Keratinocyte (primary cell): ENCODE measurements around the gene CA9. TPM values are rescaled to one million over a fixed set of nuclear protein-coding genes. Genes with fewer than 3 reads are reported as not detected.
A peak's percentile ranks its signal among the peaks of the same experiment; 100 is the strongest.

Source experiments
- DNase-seq: peaks from one replicate; pipeline ENCODE4 v3.0.0-alpha.2; 2011; ENCODE audit warnings: low read depth, missing footprints, low spot score
- FAIRE-seq: peaks from 2 replicates; lab custom pipeline; 2011; peaks lifted over from hg19 to GRCh38; lab: Jason Lieb, UNC
- H2AFZ ChIP-seq: 2 replicates; pipeline ENCODE4 v1.6.0; 2012; ENCODE audit warnings: low read length, control low read depth, inconsistent platforms; ENCODE audit not compliant: control insufficient read depth
- H3K27ac ChIP-seq: 2 replicates; pipeline ENCODE4 v1.5.1; 2011; ENCODE audit warnings: low read length; ENCODE audit not compliant: control insufficient read depth, insufficient read depth
- H3K27me3 ChIP-seq: 3 replicates; pipeline ENCODE4 v1.6.0; 2011; ENCODE audit warnings: low read length; ENCODE audit not compliant: control insufficient read depth, insufficient read depth; ENCODE audit errors: extremely low read depth
- H3K36me3 ChIP-seq, 2 experiments: 2 replicates in 1 of 2; 3 replicates in 1 of 2; pipeline ENCODE4 v1.5.1; 2011; ENCODE audit warnings: low read length in 2 of 2, mild to moderate bottlenecking in 1 of 2; ENCODE audit not compliant: control insufficient read depth in 2 of 2, insufficient read depth in 2 of 2; ENCODE audit errors: extremely low read depth in 1 of 2
- H3K4me1 ChIP-seq: 3 replicates; pipeline ENCODE4 v1.5.1; 2011; ENCODE audit warnings: low read length; ENCODE audit not compliant: control insufficient read depth, insufficient read depth; ENCODE audit errors: extremely low read depth
- H3K4me2 ChIP-seq: 3 replicates; pipeline ENCODE4 v1.6.0; 2011; ENCODE audit warnings: low read depth, low read length; ENCODE audit not compliant: control insufficient read depth, insufficient read depth; ENCODE audit errors: extremely low read depth
- H3K4me3 ChIP-seq, 3 experiments: fragments of 200-600 bp in 1 of 3; sonication (generic) in 1 of 3; 2 replicates in 2 of 3; 3 replicates in 1 of 3; pipeline ENCODE4 v1.5.1; 2011 to 2016; ENCODE audit warnings: low read length in 3 of 3, mild to moderate bottlenecking in 3 of 3, control low read depth in 2 of 3, inconsistent platforms in 1 of 3, low read depth in 1 of 3, mixed read lengths in 1 of 3, mixed run types in 1 of 3, moderate library complexity in 1 of 3; ENCODE audit not compliant: control insufficient read depth in 2 of 3, insufficient read depth in 2 of 3; ENCODE audit errors: extremely low read depth in 1 of 3
- H3K79me2 ChIP-seq: 2 replicates; pipeline ENCODE4 v1.6.0; 2012; ENCODE audit warnings: low read length; ENCODE audit not compliant: control insufficient read depth, insufficient read depth
- H3K9ac ChIP-seq: 3 replicates; pipeline ENCODE4 v1.6.0; 2011; ENCODE audit warnings: low read length; ENCODE audit not compliant: control insufficient read depth, insufficient read depth; ENCODE audit errors: extremely low read depth
- H3K9me1 ChIP-seq: 3 replicates; pipeline ENCODE4 v1.6.0; 2011; ENCODE audit warnings: low read length; ENCODE audit not compliant: control insufficient read depth, insufficient read depth; ENCODE audit errors: extremely low read depth
- H3K9me3 ChIP-seq: 2 replicates; pipeline ENCODE4 v1.5.1; 2012; ENCODE audit warnings: low read depth, low read length; ENCODE audit not compliant: control insufficient read depth
- H4K20me1 ChIP-seq: 3 replicates; pipeline ENCODE4 v1.6.0; 2011; ENCODE audit warnings: low read length; ENCODE audit not compliant: control insufficient read depth, insufficient read depth; ENCODE audit errors: extremely low read depth
- EZH2 ChIP-seq: IDR thresholded peaks from one replicate; pipeline ENCODE4 v1.6.1; 2012; ENCODE audit warnings: inconsistent platforms, mild to moderate bottlenecking, low read length, moderate library complexity
- dilution Hi-C: fragments of 300-500 bp; cut with MboI; formaldehyde crosslinking; loops from one replicate; pipeline ENCODE4 v1.7.0; 2020; ENCODE audit warnings: low sequenced_read_pairs; ENCODE audit not compliant: extremely low pct_ligation_motif_present
- polyA plus RNA-seq, 5 experiments: library from polyadenylated mRNA; depleted of rRNA in 3 of 5; stranded (reverse) in 3 of 5; stranded (forward) in 1 of 5; unstranded in 1 of 5; fragments of >200 nt; gene quantifications; 1 replicate in 1 of 5; 2 replicates in 3 of 5; 3 replicates in 1 of 5; pipeline versions ENCODE4 v1.2.1 to v1.2.3, GENCODE V29; 2011 to 2012; ENCODE audit warnings: missing spikeins in 2 of 5, low read depth in 1 of 5, low replicate concordance in 1 of 5
- TF ChIP-seq, protein P1 (sequence below), 3 experiments: IDR thresholded peaks in 1 of 3; conservative IDR thresholded peaks in 1 of 3; optimal IDR thresholded peaks in 1 of 3; 2 replicates in 2 of 3; 3 replicates in 1 of 3; pipeline versions ENCODE3 to v1.5.1; 2011; ENCODE audit warnings: low read length in 3 of 3, mild to moderate bottlenecking in 3 of 3, moderate library complexity in 2 of 3, control low read depth in 1 of 3, inconsistent platforms in 1 of 3; ENCODE audit not compliant: insufficient read depth in 2 of 3; ENCODE audit errors: extremely low read depth in 1 of 3

CA9 gene
- polyA plus RNA-seq, 1 donor (not counting 4 experiments of a cell fraction or from before 2014, with no cell fraction given): 7.2 TPM

- no peaks in the 10 kb centered on the region for H3K27me3 ChIP-seq
- H3K79me2 ChIP-seq: no peaks in the 10 kb centered on the region
- TF ChIP-seq, protein P1, sequence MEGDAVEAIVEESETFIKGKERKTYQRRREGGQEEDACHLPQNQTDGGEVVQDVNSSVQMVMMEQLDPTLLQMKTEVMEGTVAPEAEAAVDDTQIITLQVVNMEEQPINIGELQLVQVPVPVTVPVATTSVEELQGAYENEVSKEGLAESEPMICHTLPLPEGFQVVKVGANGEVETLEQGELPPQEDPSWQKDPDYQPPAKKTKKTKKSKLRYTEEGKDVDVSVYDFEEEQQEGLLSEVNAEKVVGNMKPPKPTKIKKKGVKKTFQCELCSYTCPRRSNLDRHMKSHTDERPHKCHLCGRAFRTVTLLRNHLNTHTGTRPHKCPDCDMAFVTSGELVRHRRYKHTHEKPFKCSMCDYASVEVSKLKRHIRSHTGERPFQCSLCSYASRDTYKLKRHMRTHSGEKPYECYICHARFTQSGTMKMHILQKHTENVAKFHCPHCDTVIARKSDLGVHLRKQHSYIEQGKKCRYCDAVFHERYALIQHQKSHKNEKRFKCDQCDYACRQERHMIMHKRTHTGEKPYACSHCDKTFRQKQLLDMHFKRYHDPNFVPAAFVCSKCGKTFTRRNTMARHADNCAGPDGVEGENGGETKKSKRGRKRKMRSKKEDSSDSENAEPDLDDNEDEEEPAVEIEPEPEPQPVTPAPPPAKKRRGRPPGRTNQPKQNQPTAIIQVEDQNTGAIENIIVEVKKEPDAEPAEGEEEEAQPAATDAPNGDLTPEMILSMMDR (optimal IDR thresholded peaks at IDR 0.05 in 1 of 3, IDR thresholded peaks at IDR 0.05 in 1 of 3, conservative IDR thresholded peaks at IDR 0.05 in 1 of 3; ENCODE audit: extremely low read depth in 1 of 3, insufficient read depth in 2 of 3, low read length in 3 of 3): no peak
- no peak for TF ChIP-seq EZH2
- no peaks in the 10 kb centered on the region for H3K9me3 ChIP-seq
- dilution Hi-C loops: no loop called here
- no peak overlapping the region for H2AFZ ChIP-seq
- FAIRE-seq (peak; percentile 95), DNase-seq (no peak)
- H3K9ac ChIP-seq: peak overlapping the region; percentile 49
- no peaks in the 10 kb centered on the region for H4K20me1 ChIP-seq
- H3K4me2 ChIP-seq: peak overlapping the region; percentile 73
- H3K36me3 ChIP-seq: peaks cover 0 to 4% of the 10 kb centered on the region in 2 experiments
- peaks cover 16% of the 10 kb centered on the region for H3K4me1 ChIP-seq
- no peaks in the 10 kb centered on the region for H3K9me1 ChIP-seq
- H3K27ac ChIP-seq: peak overlapping the region; percentile 59
- H3K4me3 ChIP-seq: peak overlapping the region; percentile 32 to 50 (median 35)
These were observed 15.1 kb downstream of the CA9 start for GRCh38 chr9:35688558-35689541.

- dilution Hi-C loops: no loop called here
- FAIRE-seq (no peak), DNase-seq (no peak)
These were observed 16.0 kb downstream of the CA9 start, which contains the start of gene TPM2 for GRCh38 chr9:35689542-35690293. Gene TPM2 (minus strand): TSS chr9:35689925. CDS start chr9:35689817, 108 bp downstream.

More at GRCh38 chr9:35689542-35690293, 16.0 kb downstream of the CA9 start, which contains the start of gene TPM2:
- no peaks in the 10 kb centered on the region for H4K20me1 ChIP-seq
- peaks cover 16% of the 10 kb centered on the region for H3K4me1 ChIP-seq
- H3K79me2 ChIP-seq: no peaks in the 10 kb centered on the region
- no peaks in the 10 kb centered on the region for H3K9me3 ChIP-seq
- peaks cover 0 to 4% of the 10 kb centered on the region in 2 experiments for H3K36me3 ChIP-seq
- H3K27ac ChIP-seq: peak within 1 kb of the TSS; percentile 59
- peak within 1 kb of the TSS; percentile 60 for H2AFZ ChIP-seq
- H3K9me1 ChIP-seq: no peaks in the 10 kb centered on the region
- no peaks in the 10 kb centered on the region for H3K27me3 ChIP-seq
- H3K9ac ChIP-seq: peak within 1 kb of the TSS; percentile 61
- no peak for TF ChIP-seq EZH2
- TF ChIP-seq, protein P1 (optimal IDR thresholded peaks at IDR 0.05 in 1 of 3, IDR thresholded peaks at IDR 0.05 in 1 of 3, conservative IDR thresholded peaks at IDR 0.05 in 1 of 3; ENCODE audit: extremely low read depth in 1 of 3, insufficient read depth in 2 of 3, low read length in 3 of 3): no peak
- H3K4me3 ChIP-seq: peak within 1 kb of the TSS; percentile 50 to 72 (median 66)
- H3K4me2 ChIP-seq: peak within 1 kb of the TSS; percentile 73
